ENCODE results near the gene C22orf39. TPM values are rescaled to one million over a fixed set of nuclear protein-coding genes. Genes with fewer than 3 reads are reported as not detected.

The C22orf39 gene
- 14.4 TPM for total RNA-seq

- Histone ChIP-seq H3K4me1 (ENCODE audit: insufficient read depth, low read length) (peaks cover 28% of the 10 kb centered on the region), H3K27me3 (ENCODE audit: insufficient read depth, low read length) (no peaks in the 10 kb centered on the region), H3K4me3 (ENCODE audit: low read length) (peak within 1 kb of the TSS; percentile 78), H3K9me3 (ENCODE audit: low read depth, low read length) (no peaks in the 10 kb centered on the region)
Observed at GRCh38 chr22:19447330-19448075, at the start of gene C22orf39. TSS of gene C22orf39 (minus strand) at chr22:19447711. CDS start at chr22:19447688, 23 bp downstream.

- H3K27me3 ChIP-seq (ENCODE audit: insufficient read depth, low read length): no peaks in the 10 kb centered on the region
- no peaks in the 10 kb centered on the region for H3K4me1 ChIP-seq (ENCODE audit: insufficient read depth, low read length)
- no peak overlapping the region for H3K4me3 ChIP-seq (ENCODE audit: low read length)
- H3K9me3 ChIP-seq (ENCODE audit: low read depth, low read length): no peaks in the 10 kb centered on the region
Observed at GRCh38 chr22:19497245-19497644, 49.7 kb upstream of the C22orf39 start.

GRCh38 chr22:19496324-19496630 is 48.8 kb upstream of the C22orf39 start:
- Histone ChIP-seq H3K4me3 (ENCODE audit: low read length) (no peak overlapping the region), H3K9me3 (ENCODE audit: low read depth, low read length) (no peaks in the 10 kb centered on the region), H3K27me3 (ENCODE audit: insufficient read depth, low read length) (no peaks in the 10 kb centered on the region), H3K4me1 (ENCODE audit: insufficient read depth, low read length) (no peaks in the 10 kb centered on the region)

- H3K27me3 ChIP-seq (ENCODE audit: insufficient read depth, low read length): no peaks in the 10 kb centered on the region
- H3K4me3 ChIP-seq (ENCODE audit: low read length): no peak overlapping the region
- H3K4me1 ChIP-seq (ENCODE audit: insufficient read depth, low read length): no peaks in the 10 kb centered on the region
- no peaks in the 10 kb centered on the region for H3K9me3 ChIP-seq (ENCODE audit: low read depth, low read length)
Observed at GRCh38 chr22:19495562-19496323, 48.2 kb upstream of the C22orf39 start.

GRCh38 chr22:19494676-19495173 is 47.2 kb upstream of the C22orf39 start:
- Histone ChIP-seq H3K27me3 (ENCODE audit: insufficient read depth, low read length) (no peaks in the 10 kb centered on the region), H3K4me1 (ENCODE audit: insufficient read depth, low read length) (no peaks in the 10 kb centered on the region), H3K4me3 (ENCODE audit: low read length) (no peak overlapping the region), H3K9me3 (ENCODE audit: low read depth, low read length) (no peaks in the 10 kb centered on the region)

- no peaks in the 10 kb centered on the region for H3K9me3 ChIP-seq (ENCODE audit: low read depth, low read length)
- H3K4me1 ChIP-seq (ENCODE audit: insufficient read depth, low read length): no peaks in the 10 kb centered on the region
- no peaks in the 10 kb centered on the region for H3K27me3 ChIP-seq (ENCODE audit: insufficient read depth, low read length)
- H3K4me3 ChIP-seq (ENCODE audit: low read length): no peak overlapping the region
Observed at GRCh38 chr22:19494001-19494560, 46.6 kb upstream of the C22orf39 start.

GRCh38 chr22:19492504-19493174 is 45.1 kb upstream of the C22orf39 start:
- H3K4me3 ChIP-seq (ENCODE audit: low read length): no peak overlapping the region
- H3K9me3 ChIP-seq (ENCODE audit: low read depth, low read length): no peaks in the 10 kb centered on the region
- H3K27me3 ChIP-seq (ENCODE audit: insufficient read depth, low read length): no peaks in the 10 kb centered on the region
- no peaks in the 10 kb centered on the region for H3K4me1 ChIP-seq (ENCODE audit: insufficient read depth, low read length)

- H3K4me3 ChIP-seq (ENCODE audit: low read length): no peak overlapping the region
- H3K4me1 ChIP-seq (ENCODE audit: insufficient read depth, low read length): no peaks in the 10 kb centered on the region
- H3K27me3 ChIP-seq (ENCODE audit: insufficient read depth, low read length): no peaks in the 10 kb centered on the region
- H3K9me3 ChIP-seq (ENCODE audit: low read depth, low read length): no peaks in the 10 kb centered on the region
Observed at GRCh38 chr22:19490628-19491230, 43.2 kb upstream of the C22orf39 start.

- Histone ChIP-seq H3K4me1 (ENCODE audit: insufficient read depth, low read length) (no peaks in the 10 kb centered on the region), H3K27me3 (ENCODE audit: insufficient read depth, low read length) (no peaks in the 10 kb centered on the region), H3K4me3 (ENCODE audit: low read length) (no peak overlapping the region), H3K9me3 (ENCODE audit: low read depth, low read length) (no peaks in the 10 kb centered on the region)
Observed at GRCh38 chr22:19488884-19489843, 41.7 kb upstream of the C22orf39 start.

- Histone ChIP-seq H3K4me3 (ENCODE audit: low read length) (no peak overlapping the region), H3K4me1 (ENCODE audit: insufficient read depth, low read length) (no peaks in the 10 kb centered on the region), H3K27me3 (ENCODE audit: insufficient read depth, low read length) (no peaks in the 10 kb centered on the region), H3K9me3 (ENCODE audit: low read depth, low read length) (no peaks in the 10 kb centered on the region)
Observed at GRCh38 chr22:19488285-19488684, 40.8 kb upstream of the C22orf39 start.

- Histone ChIP-seq H3K4me3 (ENCODE audit: low read length) (no peak overlapping the region), H3K27me3 (ENCODE audit: insufficient read depth, low read length) (no peaks in the 10 kb centered on the region), H3K4me1 (ENCODE audit: insufficient read depth, low read length) (peaks cover 7% of the 10 kb centered on the region), H3K9me3 (ENCODE audit: low read depth, low read length) (no peaks in the 10 kb centered on the region)
Observed at GRCh38 chr22:19483481-19484244, 36.2 kb upstream of the C22orf39 start.

GRCh38 chr22:19482297-19482696 is 34.8 kb upstream of the C22orf39 start:
- Histone ChIP-seq H3K9me3 (ENCODE audit: low read depth, low read length) (no peaks in the 10 kb centered on the region), H3K27me3 (ENCODE audit: insufficient read depth, low read length) (no peaks in the 10 kb centered on the region), H3K4me1 (ENCODE audit: insufficient read depth, low read length) (peaks cover 19% of the 10 kb centered on the region), H3K4me3 (ENCODE audit: low read length) (no peak overlapping the region)

GRCh38 chr22:19480789-19481188 is 33.3 kb upstream of the C22orf39 start:
- no peaks in the 10 kb centered on the region for H3K9me3 ChIP-seq (ENCODE audit: low read depth, low read length)
- peaks cover 22% of the 10 kb centered on the region for H3K4me1 ChIP-seq (ENCODE audit: insufficient read depth, low read length)
- no peak overlapping the region for H3K4me3 ChIP-seq (ENCODE audit: low read length)
- H3K27me3 ChIP-seq (ENCODE audit: insufficient read depth, low read length): no peaks in the 10 kb centered on the region

Data from mononuclear cell (primary cell).